Panc1 (cell line): Measurements from ENCODE around the gene SCN10A.

ENCODE experiments used
- CTCF ChIP-seq: fragments of 450-650 bp; IDR thresholded peaks from 2 replicates; pipeline ENCODE4 v1.5.1; 2017; ENCODE audit warnings: mild to moderate bottlenecking
- POLR2AphosphoS5 ChIP-seq: IDR thresholded peaks from 2 replicates; pipeline ENCODE4 v1.6.1; 2012; ENCODE audit warnings: mild to moderate bottlenecking, low read depth, low read length, moderate library complexity
- REST ChIP-seq, 2 experiments: IDR thresholded peaks; 2 replicates each; pipeline ENCODE4 v1.6.1; 2011 to 2012; ENCODE audit warnings: low read depth in 2 of 2, control low read depth in 1 of 2, low read length in 1 of 2, mild to moderate bottlenecking in 1 of 2, moderate library complexity in 1 of 2; ENCODE audit not compliant: insufficient read depth in 1 of 2
- TCF7L2 ChIP-seq: IDR thresholded peaks from 2 replicates; pipeline ENCODE4 v1.6.1; 2011; ENCODE audit warnings: mild to moderate bottlenecking, low read depth, low read length, inconsistent platforms

GRCh38 chr3:38730281-38730680 lies 85.7 kb downstream of the SCN10A start:
- no peak for TF ChIP-seq CTCF
- TF ChIP-seq POLR2AphosphoS5 = no peak
- no peak for TF ChIP-seq TCF7L2
- no peak for TF ChIP-seq REST (IDR thresholded peaks at IDR 0.05; ENCODE audit: insufficient read depth in 1 of 2, low read depth in 2 of 2, low read length in 1 of 2)
